ENCODE data around the gene ZMYND8.
"Not testable (repeated sequence)": the region's sequence is repeated elsewhere in the genome, so short reads cannot be mapped to it uniquely, and the experiment has no call there.

ZMYND8 gene

GRCh38 chr20:47309806-47310426 is 46.6 kb downstream of the ZMYND8 start:
- no peak for ATAC-seq

- ATAC-seq: no peak
These were observed 47.1 kb downstream of the ZMYND8 start for GRCh38 chr20:47309394-47309793.

- ATAC-seq: not testable (repeated sequence)
These were observed 48.9 kb downstream of the ZMYND8 start for GRCh38 chr20:47307569-47307968.

- no peak for ATAC-seq
These were observed 49.6 kb downstream of the ZMYND8 start for GRCh38 chr20:47306755-47307370.

GRCh38 chr20:47306095-47306494 is 50.4 kb downstream of the ZMYND8 start:
- ATAC-seq: no peak

- ATAC-seq: no peak
These were observed 50.8 kb downstream of the ZMYND8 start for GRCh38 chr20:47305667-47306066.

- no peak for ATAC-seq
These were observed 52.2 kb downstream of the ZMYND8 start for GRCh38 chr20:47304287-47304686.

GRCh38 chr20:47303736-47304135 is 52.8 kb downstream of the ZMYND8 start:
- no peak for ATAC-seq

GRCh38 chr20:47300071-47300470 is 56.4 kb downstream of the ZMYND8 start:
- no peak for ATAC-seq

- ATAC-seq: no peak
These were observed 57.9 kb downstream of the ZMYND8 start for GRCh38 chr20:47298624-47299023.

GRCh38 chr20:47297746-47298145 is 58.8 kb downstream of the ZMYND8 start:
- ATAC-seq: no peak

GRCh38 chr20:47296950-47297349 is 59.5 kb downstream of the ZMYND8 start:
- no peak for ATAC-seq

GRCh38 chr20:47295921-47296426 is 60.5 kb downstream of the ZMYND8 start:
- ATAC-seq: no peak

GRCh38 chr20:47295129-47295813 is 61.2 kb downstream of the ZMYND8 start:
- ATAC-seq: no peak

- ATAC-seq: no peak
These were observed 62.9 kb downstream of the ZMYND8 start for GRCh38 chr20:47293631-47294030.

GRCh38 chr20:47292581-47292980 is 63.9 kb downstream of the ZMYND8 start:
- ATAC-seq: no peak

- ATAC-seq: no peak
These were observed 65.7 kb downstream of the ZMYND8 start for GRCh38 chr20:47290666-47291430.

- ATAC-seq: no peak
These were observed 66.5 kb downstream of the ZMYND8 start for GRCh38 chr20:47290008-47290407.

- ATAC-seq: no peak
These were observed 67.4 kb downstream of the ZMYND8 start for GRCh38 chr20:47289096-47289495.

GRCh38 chr20:47288530-47288929 is 68.0 kb downstream of the ZMYND8 start:
- ATAC-seq: not testable (repeated sequence)

- no peak for ATAC-seq
These were observed 68.8 kb downstream of the ZMYND8 start for GRCh38 chr20:47287609-47288144.

- no peak for ATAC-seq
These were observed 69.8 kb downstream of the ZMYND8 start for GRCh38 chr20:47286681-47287080.

GRCh38 chr20:47285189-47285588 is 71.3 kb downstream of the ZMYND8 start:
- ATAC-seq: no peak

All from activated CD4-positive, CD25-positive, alpha-beta regulatory T cell treated with anti-CD3 and anti-CD28 coated beads, Interleukin-2, amount 50 U/mL, for 24 hours (primary cell).